Heart right ventricle (tissue), 16 donors: Measurements from ENCODE around the gene CCDC50. TPM values are rescaled to one million over a fixed set of nuclear protein-coding genes. Genes with fewer than 3 reads are reported as not detected.

ENCODE experiments used
- ATAC-seq, 8 donors: fragments of 200-7000 bp; cut with Tn5 transposase; one replicate each; pipeline ENCODE4 v1.9.1; 2020; ENCODE audit warnings: mild to moderate bottlenecking in 8 of 8, moderate library complexity in 8 of 8, moderate number of reproducible peaks in 1 of 8
- DNase-seq, 2 donors: peaks; one replicate each; pipeline ENCODE4 v3.0.0-alpha.2; 2020
- H3K27ac ChIP-seq, 10 donors: fragments of 200-600 bp; sonication (generic) in 2 of 10; one replicate each; pipeline versions ENCODE4 v1.5.0 to v1.8.0; 2020 to 2022; ENCODE audit warnings: mild to moderate bottlenecking in 3 of 10
- H3K27me3 ChIP-seq, 7 donors: fragments of 200-600 bp; one replicate each; pipeline ENCODE4 v1.8.0; 2021 to 2022; ENCODE audit warnings: mild to moderate bottlenecking in 2 of 7
- H3K36me3 ChIP-seq, 9 donors: fragments of 200-600 bp; sonication (generic) in 1 of 9; one replicate each; pipeline versions ENCODE4 v1.5.0 to v1.8.0; 2020 to 2022; ENCODE audit warnings: mild to moderate bottlenecking in 2 of 9
- H3K4me1 ChIP-seq, 9 donors: fragments of 200-600 bp; sonication (generic) in 1 of 9; one replicate each; pipeline versions ENCODE4 v1.5.0 to v1.8.0; 2020 to 2022; ENCODE audit warnings: mild to moderate bottlenecking in 4 of 9
- H3K4me3 ChIP-seq, 10 donors: fragments of 200-600 bp; sonication (generic) in 2 of 10; one replicate each; pipeline versions ENCODE4 v1.5.0 to v1.8.0; 2020 to 2022; ENCODE audit warnings: mild to moderate bottlenecking in 7 of 10, moderate library complexity in 2 of 10
- H3K9me3 ChIP-seq, 11 donors: fragments of 200-600 bp in 10 of 11; sonication (generic) in 2 of 11; one replicate each; pipeline versions ENCODE4 v1.5.0 to v1.8.0; 2013 to 2022; ENCODE audit warnings: mild to moderate bottlenecking in 2 of 11, control low read depth in 1 of 11, moderate library complexity in 1 of 11
- WGBS, 2 donors: extraction: QIAGEN DNeasy Blood & Tissue Kit; methylation state at CpG; one replicate each; pipeline ENCODE4 v1.1.7; 2013; ENCODE audit warnings: inconsistent platforms in 1 of 2; 5-methylcytosine and 5-hydroxymethylcytosine counted together
- intact Hi-C, 10 donors: fragments of 100-400 bp; cut with DNase I; formaldehyde crosslinking; loops; one replicate each; pipeline versions ENCODE4 v1.11.1 to v1.14.2; 2022
- polyA plus RNA-seq, 2 donors: library from polyadenylated mRNA; stranded (reverse); fragments of 200-250 nt; gene quantifications; one replicate each; pipeline ENCODE4 v1.2.3, GENCODE V29; 2013
- total RNA-seq, 10 donors: library from RNA; stranded (reverse); fragmentation: NEBNext Ultra II Directional in 3 of 10; extraction: Animal tissue kit (Norgen Biotek cat#: 25700) in 3 of 10; gene quantifications; one replicate each; pipeline versions ENCODE4 v1.2.1 to v1.2.4, GENCODE V29; 2021 to 2023
- TF ChIP-seq, protein P1 (sequence below), 9 donors: fragments of 200-600 bp; sonication (generic) in 2 of 9; IDR thresholded peaks; one replicate each; pipeline versions ENCODE4 v1.5.0 to v1.8.0; 2021 to 2022; ENCODE audit warnings: antibody characterized with exemption in 9 of 9, mild to moderate bottlenecking in 5 of 9, moderate library complexity in 1 of 9
- donor health status: Arrhythmogenic right ventricular cardiomyopathy.
- donor health status: ischemic (EF 13 %, LVEDD 7.1; RV severe dilation, severe dysfunction).
- donor health status: healthy with polysubstance abuse.
- donor health status: DM: no; HTN: yes; CAD: no.
- donor health status: DM: no; HTN: no; CAD: no.
- donor health status: ischemic (EF 25% LVEDD 6.9; RV normal size, moderate dysfunction).
- donor health status: ischemic (EF 25% LVEDD 5.7; RV mildly dilated, moderate dysfunction).
- donor health status: healthy.
- donor health status: DM: yes; HTN: yes; CAD: no.
- donor health status: Ischemic cardiomyopathy.
- donor health status: ischemic (EF 35%, LVEDD 5.7; RV mildly dilated, moderate dysfunction).
- donor health status: nonischemic (EF 11% LVEDD 7.7; RV severe dilation, severe dysfunction).
- donor health status: DM: yes; HTN: yes; CAD: no.
- donor health status: PGD.
- donor health status: ischemic (EF 29% LVEDD 5.4; RV normal size, mild dysfunction).
- donor health status: nonischemic (EF 23%, LVEDD 6.1; RV moderate dilation, normal function).

CCDC50 gene
- total and polyA plus RNA-seq, 12 donors: 14.3 to 58.8 (median 51.0) TPM

DNA sequence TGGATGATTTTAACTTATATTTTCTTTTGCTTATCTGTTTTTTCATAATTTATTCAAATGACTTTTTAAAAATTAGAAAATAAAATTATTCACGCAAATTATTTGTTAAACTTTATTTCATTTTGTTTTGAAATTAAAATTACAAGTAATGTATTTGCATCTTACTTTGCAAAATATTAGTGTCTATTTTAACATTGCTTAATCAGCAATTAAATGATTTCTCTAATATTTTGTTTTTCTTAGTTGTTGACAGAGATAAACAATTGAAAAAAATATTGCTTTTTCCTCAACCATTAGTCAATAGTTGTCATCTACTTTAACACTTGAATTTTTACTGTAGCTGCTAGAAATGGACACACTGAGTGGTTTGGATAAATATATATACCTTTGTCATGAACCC lies 99.0 kb downstream of the CCDC50 start:
- intact Hi-C loops: no loop called here
- TF ChIP-seq, protein P1, sequence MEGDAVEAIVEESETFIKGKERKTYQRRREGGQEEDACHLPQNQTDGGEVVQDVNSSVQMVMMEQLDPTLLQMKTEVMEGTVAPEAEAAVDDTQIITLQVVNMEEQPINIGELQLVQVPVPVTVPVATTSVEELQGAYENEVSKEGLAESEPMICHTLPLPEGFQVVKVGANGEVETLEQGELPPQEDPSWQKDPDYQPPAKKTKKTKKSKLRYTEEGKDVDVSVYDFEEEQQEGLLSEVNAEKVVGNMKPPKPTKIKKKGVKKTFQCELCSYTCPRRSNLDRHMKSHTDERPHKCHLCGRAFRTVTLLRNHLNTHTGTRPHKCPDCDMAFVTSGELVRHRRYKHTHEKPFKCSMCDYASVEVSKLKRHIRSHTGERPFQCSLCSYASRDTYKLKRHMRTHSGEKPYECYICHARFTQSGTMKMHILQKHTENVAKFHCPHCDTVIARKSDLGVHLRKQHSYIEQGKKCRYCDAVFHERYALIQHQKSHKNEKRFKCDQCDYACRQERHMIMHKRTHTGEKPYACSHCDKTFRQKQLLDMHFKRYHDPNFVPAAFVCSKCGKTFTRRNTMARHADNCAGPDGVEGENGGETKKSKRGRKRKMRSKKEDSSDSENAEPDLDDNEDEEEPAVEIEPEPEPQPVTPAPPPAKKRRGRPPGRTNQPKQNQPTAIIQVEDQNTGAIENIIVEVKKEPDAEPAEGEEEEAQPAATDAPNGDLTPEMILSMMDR (IDR thresholded peaks at IDR 0.05): no peak
- Histone ChIP-seq H3K27ac (no peak overlapping the region), H3K4me1 (no peaks in the 10 kb centered on the region), H3K27me3 (no peaks in the 10 kb centered on the region), H3K36me3 (no peaks in the 10 kb centered on the region), H3K4me3 (no peak overlapping the region), H3K9me3 (peaks cover 0 to 9% (median 0%) of the 10 kb centered on the region in 11 donors)
- DNase-seq: no peak
- 98 to 100% methylated on average over 1 of the region's 1 CpG for WGBS, 2 donors
- ATAC-seq: no peak

DNA sequence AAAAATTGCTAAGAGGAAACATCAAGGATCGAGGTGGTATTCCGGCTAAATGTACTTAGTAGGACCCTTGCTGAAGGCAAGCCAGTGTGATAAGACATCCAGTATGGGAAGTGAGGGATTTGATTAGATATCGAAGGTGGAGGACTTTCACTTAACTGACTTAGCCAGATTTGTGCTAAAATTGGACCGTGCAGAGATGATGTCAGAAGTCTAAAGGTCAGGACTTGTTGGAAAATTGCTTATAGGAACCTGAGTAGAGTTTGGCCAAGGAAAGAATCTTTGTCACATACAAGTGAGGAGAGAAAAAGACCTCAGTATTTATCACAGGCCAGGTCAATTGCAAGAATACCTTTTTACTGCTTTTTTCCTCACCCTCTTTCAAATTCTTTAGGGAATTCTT lies 100.9 kb downstream of the CCDC50 start:
- H3K4me3 ChIP-seq: no peak overlapping the region
- intact Hi-C loops: no loop called here
- no peak for DNase-seq
- H3K27ac ChIP-seq: no peak overlapping the region
- no peaks in the 10 kb centered on the region for H3K27me3 ChIP-seq
- WGBS, 2 donors: 40 to 51% methylated on average over 4 of the region's 4 CpGs
- no peaks in the 10 kb centered on the region for H3K4me1 ChIP-seq
- H3K9me3 ChIP-seq: peaks cover 0 to 9% (median 0%) of the 10 kb centered on the region in 11 donors
- no peak for ATAC-seq
- H3K36me3 ChIP-seq: no peaks in the 10 kb centered on the region
- TF ChIP-seq, protein P1 (IDR thresholded peaks at IDR 0.05): no peak

DNA sequence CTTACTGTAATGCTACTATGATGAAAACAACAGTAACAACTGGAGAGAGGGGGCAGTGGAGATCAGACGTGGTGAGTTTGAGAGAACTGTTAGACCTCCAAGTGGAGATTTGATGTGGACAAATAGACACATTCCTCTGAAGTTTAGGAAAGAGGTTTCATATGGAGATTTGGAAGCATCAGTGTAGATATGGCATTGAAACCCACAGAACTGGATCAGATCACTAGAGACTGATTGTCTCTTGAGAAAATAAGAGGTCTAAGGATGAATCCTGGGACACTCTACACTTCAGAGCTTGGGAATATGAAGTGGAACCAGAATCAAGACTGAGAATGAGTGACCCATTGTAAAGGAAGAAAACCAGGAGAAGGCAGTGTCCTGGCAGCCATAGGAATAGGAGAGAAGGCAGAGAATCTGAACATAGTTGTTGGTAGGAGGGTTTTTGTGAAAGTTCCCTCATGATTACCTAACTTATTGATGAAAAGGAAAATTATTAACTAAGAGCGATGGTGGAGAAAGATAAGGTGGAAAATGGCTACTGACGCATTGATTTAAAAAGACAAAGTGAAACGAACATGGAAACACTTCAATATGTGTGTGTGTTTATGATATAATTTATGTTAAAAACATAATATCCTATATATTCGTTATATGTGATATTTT lies 102.1 kb downstream of the CCDC50 start:
- DNase-seq: no peak
- ATAC-seq: no peak
- intact Hi-C loops: no loop called here
- H3K36me3 ChIP-seq: no peaks in the 10 kb centered on the region
- peaks cover 0 to 9% (median 0%) of the 10 kb centered on the region in 11 donors for H3K9me3 ChIP-seq
- no peak overlapping the region for H3K27ac ChIP-seq
- H3K4me3 ChIP-seq: no peak overlapping the region
- no peaks in the 10 kb centered on the region for H3K4me1 ChIP-seq
- no peaks in the 10 kb centered on the region for H3K27me3 ChIP-seq
- TF ChIP-seq, protein P1 (IDR thresholded peaks at IDR 0.05): no peak
- 73 to 83% methylated on average over 5 of the region's 5 CpGs for WGBS, 2 donors

DNA sequence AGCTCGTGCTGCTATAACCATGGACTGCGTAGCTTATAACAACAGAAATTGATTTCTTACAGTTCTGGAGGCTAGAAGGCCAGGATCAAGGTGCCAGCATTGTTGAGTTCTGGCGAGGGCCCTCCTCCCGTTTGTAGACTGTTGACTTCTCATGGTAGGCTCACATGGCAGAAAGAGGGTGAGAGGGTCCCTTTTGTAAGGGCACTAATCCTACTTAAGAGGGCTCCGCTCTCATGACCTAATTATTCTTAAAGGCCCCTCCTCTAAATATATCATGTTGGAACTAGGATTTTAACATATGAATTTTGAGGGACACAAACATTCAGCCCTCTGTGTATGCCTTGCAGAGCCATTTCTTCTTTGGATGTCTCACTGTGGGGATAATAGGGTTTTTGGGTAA lies 103.0 kb downstream of the CCDC50 start:
- H3K36me3 ChIP-seq: no peaks in the 10 kb centered on the region
- intact Hi-C loops: no loop called here
- DNase-seq (no peak), ATAC-seq (no peak)
- H3K9me3 ChIP-seq: peaks cover 0 to 9% (median 0%) of the 10 kb centered on the region in 11 donors
- no peak overlapping the region for H3K27ac ChIP-seq
- no peak overlapping the region for H3K4me3 ChIP-seq
- 93 to 96% methylated on average over 5 of the region's 5 CpGs for WGBS, 2 donors
- no peaks in the 10 kb centered on the region for H3K4me1 ChIP-seq
- H3K27me3 ChIP-seq: no peaks in the 10 kb centered on the region
- TF ChIP-seq, protein P1 (IDR thresholded peaks at IDR 0.05): no peak
